Fibroblast of lung (primary cell): ENCODE results near the gene ATG7. TPM values are rescaled to one million over a fixed set of nuclear protein-coding genes. Genes with fewer than 3 reads are reported as not detected.

Experiments used
- DNase-seq, 2 donors: peaks; one replicate each; pipeline versions ENCODE4 v3.0.0 to v3.0.0-alpha.2; 2010; ENCODE audit warnings: low read depth in 2 of 2
- H2AFZ ChIP-seq: 2 replicates; pipeline ENCODE4 v1.5.1; 2012; ENCODE audit warnings: low read length, control low read depth, inconsistent platforms
- H3K27ac ChIP-seq: 2 replicates; pipeline ENCODE4 v1.5.1; 2011; ENCODE audit warnings: low read length, control low read depth; ENCODE audit not compliant: insufficient read depth
- H3K27me3 ChIP-seq: 2 replicates; pipeline ENCODE4 v1.5.1; 2011; ENCODE audit warnings: mild to moderate bottlenecking, low read length; ENCODE audit not compliant: control insufficient read depth, insufficient read depth
- H3K36me3 ChIP-seq: 2 replicates; pipeline ENCODE4 v1.5.1; 2011; ENCODE audit warnings: low read length; ENCODE audit not compliant: control insufficient read depth, insufficient read depth
- H3K4me1 ChIP-seq: 2 replicates; pipeline ENCODE4 v1.5.1; 2011; ENCODE audit warnings: low read length; ENCODE audit not compliant: control insufficient read depth, insufficient read depth; ENCODE audit errors: extremely low read depth
- H3K4me2 ChIP-seq: 2 replicates; pipeline ENCODE4 v1.5.1; 2011; ENCODE audit warnings: low read length, control low read depth; ENCODE audit not compliant: insufficient read depth; ENCODE audit errors: extremely low read depth
- H3K4me3 ChIP-seq, 4 experiments: fragments of 200-600 bp in 1 of 4; sonication (generic) in 1 of 4; replicated peaks in 1 of 4; 2 replicates each; pipeline ENCODE4 v1.5.1; 2011 to 2016; ENCODE audit warnings: low read length in 4 of 4, low read depth in 3 of 4, mild to moderate bottlenecking in 3 of 4, control low read depth in 2 of 4, inconsistent platforms in 1 of 4, mixed read lengths in 1 of 4; ENCODE audit not compliant: insufficient read depth in 1 of 4; ENCODE audit errors: control extremely low read depth in 1 of 4
- H3K79me2 ChIP-seq: 2 replicates; pipeline ENCODE4 v1.5.1; 2012; ENCODE audit warnings: mild to moderate bottlenecking, low read length, inconsistent platforms; ENCODE audit not compliant: control insufficient read depth, insufficient read depth
- H3K9ac ChIP-seq: 2 replicates; pipeline ENCODE4 v1.5.1; 2011; ENCODE audit warnings: mild to moderate bottlenecking, low read length, control low read depth; ENCODE audit not compliant: insufficient read depth
- H3K9me3 ChIP-seq: 2 replicates; pipeline ENCODE4 v1.5.1; 2012; ENCODE audit warnings: low read depth, low read length; ENCODE audit not compliant: control insufficient read depth, insufficient read depth
- H4K20me1 ChIP-seq: 2 replicates; pipeline ENCODE4 v1.5.1; 2011; ENCODE audit warnings: low read length; ENCODE audit not compliant: control insufficient read depth, insufficient read depth; ENCODE audit errors: extremely low read depth
- EZH2 ChIP-seq: IDR thresholded peaks from 2 replicates; pipeline ENCODE4 v1.5.1; 2012; ENCODE audit warnings: low read length, control low read depth, mild to moderate bottlenecking; ENCODE audit errors: missing control alignments
- polyA plus RNA-seq, 2 donors: library from polyadenylated mRNA; depleted of rRNA in 1 of 2; stranded (reverse) in 1 of 2; unstranded in 1 of 2; fragments of >200 nt; gene quantifications; 2 replicates each; pipeline ENCODE4 v1.2.1, GENCODE V29; 2011 to 2012; ENCODE audit warnings: missing spikeins in 1 of 2
- total RNA-seq: library from RNA; depleted of rRNA; stranded (reverse); fragments of >200 nt; gene quantifications from 2 replicates; pipeline ENCODE4 v1.2.1, GENCODE V29; 2014
- TF ChIP-seq, protein P1 (sequence below), 2 donors: IDR thresholded peaks in 1 of 2; conservative IDR thresholded peaks in 1 of 2; 1 replicate in 1 of 2; 2 replicates in 1 of 2; pipeline ENCODE4 v1.5.1; 2011 to 2012; ENCODE audit warnings: low read length in 2 of 2, control low read depth in 1 of 2, inconsistent platforms in 1 of 2, low read depth in 1 of 2, mild to moderate bottlenecking in 1 of 2

The ATG7 gene
- total and polyA plus RNA-seq, 2 donors (not counting 1 experiment from before 2014, with no cell fraction given) = 50.8 to 56.5 TPM

DNA sequence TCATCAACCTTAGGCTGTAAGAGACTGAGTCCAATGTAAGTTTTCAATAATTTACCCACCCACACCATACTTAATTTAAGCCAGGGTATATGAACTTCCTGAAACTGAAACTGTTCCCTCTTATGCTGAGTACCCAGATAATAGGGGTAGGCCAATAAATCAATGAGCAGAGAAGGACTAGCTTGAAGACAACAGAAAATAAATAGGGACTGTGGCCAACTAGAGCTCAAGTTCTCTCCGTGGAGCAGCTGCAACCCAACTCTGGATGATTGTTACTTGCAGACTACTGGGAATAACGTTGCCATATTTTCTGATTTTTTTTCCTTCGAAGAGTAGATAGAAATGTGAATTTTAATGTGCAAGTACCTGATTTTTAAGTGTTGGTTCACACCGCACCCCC is 128.0 kb downstream of the ATG7 start:
- Histone ChIP-seq H3K79me2 (no peaks in the 10 kb centered on the region), H3K4me2 (no peak overlapping the region), H3K9ac (no peak overlapping the region), H2AFZ (no peak overlapping the region), H3K27me3 (no peaks in the 10 kb centered on the region), H3K27ac (no peak overlapping the region), H3K4me3 (no peak overlapping the region), H3K36me3 (no peaks in the 10 kb centered on the region), H3K9me3 (no peaks in the 10 kb centered on the region), H3K4me1 (no peaks in the 10 kb centered on the region), H4K20me1 (no peaks in the 10 kb centered on the region)
- TF ChIP-seq, protein P1, sequence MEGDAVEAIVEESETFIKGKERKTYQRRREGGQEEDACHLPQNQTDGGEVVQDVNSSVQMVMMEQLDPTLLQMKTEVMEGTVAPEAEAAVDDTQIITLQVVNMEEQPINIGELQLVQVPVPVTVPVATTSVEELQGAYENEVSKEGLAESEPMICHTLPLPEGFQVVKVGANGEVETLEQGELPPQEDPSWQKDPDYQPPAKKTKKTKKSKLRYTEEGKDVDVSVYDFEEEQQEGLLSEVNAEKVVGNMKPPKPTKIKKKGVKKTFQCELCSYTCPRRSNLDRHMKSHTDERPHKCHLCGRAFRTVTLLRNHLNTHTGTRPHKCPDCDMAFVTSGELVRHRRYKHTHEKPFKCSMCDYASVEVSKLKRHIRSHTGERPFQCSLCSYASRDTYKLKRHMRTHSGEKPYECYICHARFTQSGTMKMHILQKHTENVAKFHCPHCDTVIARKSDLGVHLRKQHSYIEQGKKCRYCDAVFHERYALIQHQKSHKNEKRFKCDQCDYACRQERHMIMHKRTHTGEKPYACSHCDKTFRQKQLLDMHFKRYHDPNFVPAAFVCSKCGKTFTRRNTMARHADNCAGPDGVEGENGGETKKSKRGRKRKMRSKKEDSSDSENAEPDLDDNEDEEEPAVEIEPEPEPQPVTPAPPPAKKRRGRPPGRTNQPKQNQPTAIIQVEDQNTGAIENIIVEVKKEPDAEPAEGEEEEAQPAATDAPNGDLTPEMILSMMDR (conservative IDR thresholded peaks at IDR 0.05 in 1 of 2, IDR thresholded peaks at IDR 0.05 in 1 of 2; ENCODE audit: low read depth in 1 of 2, low read length in 2 of 2) = no peak
- no peak for TF ChIP-seq EZH2
- DNase-seq = no peak

DNA sequence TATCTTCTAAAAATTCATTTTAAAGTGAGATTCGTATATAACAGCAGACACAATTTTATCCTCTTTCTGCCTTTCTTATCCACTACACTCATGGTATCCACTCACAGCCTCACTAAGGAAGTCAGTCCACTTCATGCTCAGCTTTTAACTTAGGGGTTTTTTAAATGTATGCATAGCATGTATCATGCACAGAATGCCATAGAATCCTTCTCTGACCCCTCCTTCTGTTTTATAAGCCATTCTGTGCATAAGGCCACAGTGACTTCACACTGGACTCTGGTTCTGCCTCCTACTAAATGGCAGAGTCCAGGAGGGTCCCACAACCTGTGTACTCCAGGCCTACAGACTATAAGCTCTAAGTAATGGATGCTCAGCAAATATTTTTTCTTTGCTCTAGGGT is 129.2 kb downstream of the ATG7 start:
- Histone ChIP-seq H3K4me2 (no peak overlapping the region), H3K4me1 (no peaks in the 10 kb centered on the region), H3K4me3 (no peak overlapping the region), H3K9ac (no peak overlapping the region), H3K79me2 (no peaks in the 10 kb centered on the region), H3K9me3 (no peaks in the 10 kb centered on the region), H3K27me3 (no peaks in the 10 kb centered on the region), H3K36me3 (no peaks in the 10 kb centered on the region), H3K27ac (no peak overlapping the region), H4K20me1 (no peaks in the 10 kb centered on the region), H2AFZ (no peak overlapping the region)
- TF ChIP-seq, protein P1 (conservative IDR thresholded peaks at IDR 0.05 in 1 of 2, IDR thresholded peaks at IDR 0.05 in 1 of 2; ENCODE audit: low read depth in 1 of 2, low read length in 2 of 2) = no peak
- TF ChIP-seq EZH2 = no peak
- no peak for DNase-seq

DNA sequence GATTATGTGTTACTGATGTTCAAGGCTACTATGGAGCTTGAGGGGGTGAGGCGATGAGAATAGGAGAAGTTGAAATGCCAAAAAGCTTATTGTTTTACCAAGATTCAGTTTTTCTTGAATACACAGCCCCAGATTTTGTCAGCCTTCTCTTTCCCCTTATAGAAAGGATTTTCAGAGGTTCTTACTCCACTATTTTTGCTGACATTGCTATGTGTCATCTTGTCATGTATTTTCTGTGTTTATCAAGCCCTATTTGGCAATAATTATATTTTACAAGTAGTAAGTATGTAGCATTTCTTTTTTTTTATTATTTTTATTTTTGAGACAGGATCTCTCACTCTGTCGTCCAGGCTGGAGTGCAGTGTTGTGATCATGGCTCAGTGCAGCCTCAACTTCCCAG is 133.1 kb downstream of the ATG7 start:
- H3K4me2 ChIP-seq = no peak overlapping the region
- H4K20me1 ChIP-seq = no peaks in the 10 kb centered on the region
- H3K27me3 ChIP-seq = no peaks in the 10 kb centered on the region
- DNase-seq = no peak
- H3K4me3 ChIP-seq = no peak overlapping the region
- H3K9ac ChIP-seq = no peak overlapping the region
- no peaks in the 10 kb centered on the region for H3K4me1 ChIP-seq
- no peaks in the 10 kb centered on the region for H3K9me3 ChIP-seq
- no peaks in the 10 kb centered on the region for H3K36me3 ChIP-seq
- no peak overlapping the region for H2AFZ ChIP-seq
- no peaks in the 10 kb centered on the region for H3K79me2 ChIP-seq
- no peak overlapping the region for H3K27ac ChIP-seq
- TF ChIP-seq, protein P1 (conservative IDR thresholded peaks at IDR 0.05 in 1 of 2, IDR thresholded peaks at IDR 0.05 in 1 of 2; ENCODE audit: low read depth in 1 of 2, low read length in 2 of 2) = no peak
- no peak for TF ChIP-seq EZH2
